Activated T-cell treated with anti-CD3 and anti-CD28 coated beads for 24 hours (primary cell): ENCODE measurements around the gene GPN3.
"Not testable (repeated sequence)": the region's sequence is repeated elsewhere in the genome, so short reads cannot be mapped to it uniquely, and the experiment has no call there.

Experiments
- DNase-seq: peaks from one replicate; pipeline ENCODE4 v3.0.0-alpha.2; 2020; ENCODE audit warnings: low read depth

Gene GPN3

GRCh38 chr12:110444455-110444854, 23.6 kb downstream of the GPN3 start:
- no peak for DNase-seq

- DNase-seq = no peak
Observed at GRCh38 chr12:110436231-110436630, 31.8 kb downstream of the GPN3 start.

DNA sequence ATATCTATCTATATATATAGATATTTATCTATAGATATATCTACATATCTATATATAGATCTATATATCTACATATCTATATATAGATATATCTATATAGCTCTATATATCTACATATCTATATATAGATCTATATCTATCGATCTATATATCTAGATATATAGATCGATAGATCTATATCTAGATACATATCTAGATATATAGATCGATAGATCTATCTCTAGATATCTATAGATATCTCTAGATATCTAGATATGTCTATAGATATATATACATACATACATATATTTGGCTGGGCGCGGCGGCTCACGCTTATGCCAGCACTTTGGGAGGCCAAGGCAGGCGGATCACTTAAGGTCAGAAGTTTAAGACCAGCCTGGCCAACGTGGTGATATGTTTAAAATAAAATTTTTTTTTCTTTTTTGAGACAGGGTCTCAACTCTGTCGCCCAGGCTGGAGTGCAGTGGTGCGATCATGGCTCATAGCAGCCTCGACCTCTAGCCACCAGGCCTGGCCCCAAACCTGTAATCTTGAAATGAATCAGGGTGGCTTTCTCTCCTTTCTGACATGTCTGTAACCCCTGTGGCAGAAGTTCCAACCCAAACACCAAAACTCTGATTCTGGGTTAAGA, 36.0 kb downstream of the GPN3 start:
- no peak for DNase-seq

- DNase-seq = not testable (repeated sequence)
Observed at GRCh38 chr12:110429676-110430075, 38.4 kb downstream of the GPN3 start.

DNA sequence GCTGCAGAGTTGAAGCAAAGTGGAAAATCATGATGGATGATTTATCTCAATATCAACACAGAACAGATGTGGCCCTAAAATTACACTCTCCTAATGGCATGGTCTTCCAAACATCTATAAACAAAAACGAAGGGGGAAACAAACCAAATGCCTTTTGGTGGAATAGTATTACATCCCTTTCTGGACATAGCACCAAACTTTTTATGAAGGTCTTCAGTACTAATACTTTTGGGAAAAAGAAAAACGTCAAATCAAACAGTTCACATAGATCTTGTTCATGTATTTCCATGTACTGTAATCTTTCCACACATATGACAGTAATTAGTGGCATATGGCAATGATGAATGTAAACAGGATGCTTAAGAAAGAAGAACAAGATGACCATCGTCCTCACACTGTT, 41.7 kb downstream of the GPN3 start:
- DNase-seq = no peak

DNA sequence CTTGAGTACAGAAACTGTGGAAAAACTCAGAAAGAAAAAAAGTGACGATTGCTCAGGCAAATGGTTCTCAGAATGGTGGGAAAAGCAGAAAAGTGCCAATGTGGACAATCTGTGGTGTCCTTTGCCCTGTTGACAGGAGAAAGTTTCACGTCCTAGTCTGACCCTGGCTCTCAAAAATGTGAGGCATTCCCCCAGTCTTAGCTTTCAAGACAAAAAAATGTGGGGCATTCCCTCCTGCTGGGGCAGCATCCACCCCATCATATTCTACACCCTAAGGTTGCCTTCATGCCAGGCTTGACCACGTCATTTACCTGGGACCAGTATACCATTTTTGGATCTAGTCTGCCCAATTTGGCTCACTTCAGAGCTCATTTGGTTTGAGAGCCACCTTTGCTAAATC, 43.8 kb downstream of the GPN3 start:
- no peak for DNase-seq

GRCh38 chr12:110421701-110422100, 46.4 kb downstream of the GPN3 start:
- no peak for DNase-seq

DNA sequence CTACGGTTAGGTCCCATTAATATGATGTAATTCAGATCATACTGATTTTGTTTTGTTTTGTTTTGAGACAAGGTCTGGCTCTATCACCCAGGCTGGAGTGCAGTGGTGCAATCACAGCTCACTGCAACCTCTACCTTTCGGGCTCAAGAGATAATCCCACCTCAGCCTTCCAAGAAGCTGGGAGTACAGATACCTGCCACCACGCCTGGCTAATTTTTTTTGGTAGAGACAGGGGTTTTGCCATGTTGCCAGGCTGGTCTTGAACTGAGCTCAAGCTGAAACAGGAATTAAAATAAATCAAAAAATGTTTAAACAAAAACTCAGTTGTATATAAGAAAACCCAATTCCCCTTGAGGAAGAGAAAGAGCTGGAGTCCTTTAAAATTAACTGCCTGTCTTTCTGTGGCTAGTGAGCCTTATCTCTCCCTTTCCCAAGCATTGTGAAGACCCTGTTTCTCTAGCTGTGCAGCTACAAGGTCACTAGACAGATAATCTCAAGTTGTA, 46.8 kb downstream of the GPN3 start:
- no peak for DNase-seq

GRCh38 chr12:110420644-110421043, 47.4 kb downstream of the GPN3 start:
- DNase-seq = not testable (repeated sequence)

DNA sequence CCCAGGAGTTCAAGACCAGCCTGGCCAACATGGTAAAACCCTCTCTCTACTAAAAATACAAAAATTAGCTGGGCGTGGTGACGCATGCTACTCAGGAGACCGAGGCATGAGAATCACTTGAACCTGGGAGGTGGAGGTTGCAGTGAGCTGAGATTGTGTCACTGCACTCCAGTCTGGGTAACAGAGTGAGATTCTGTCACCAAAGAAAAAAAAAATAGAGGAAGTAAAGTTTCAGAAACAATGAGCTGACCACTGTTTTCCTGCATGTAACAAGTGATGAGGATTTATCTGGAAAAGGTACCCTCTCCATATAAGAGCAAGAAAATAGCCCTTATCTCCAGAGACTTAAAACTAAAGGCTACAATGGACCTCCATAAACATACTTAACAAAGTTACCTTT, 50.9 kb downstream of the GPN3 start:
- not testable (repeated sequence) for DNase-seq

GRCh38 chr12:110410086-110410485, 58.0 kb downstream of the GPN3 start:
- not testable (repeated sequence) for DNase-seq

DNA sequence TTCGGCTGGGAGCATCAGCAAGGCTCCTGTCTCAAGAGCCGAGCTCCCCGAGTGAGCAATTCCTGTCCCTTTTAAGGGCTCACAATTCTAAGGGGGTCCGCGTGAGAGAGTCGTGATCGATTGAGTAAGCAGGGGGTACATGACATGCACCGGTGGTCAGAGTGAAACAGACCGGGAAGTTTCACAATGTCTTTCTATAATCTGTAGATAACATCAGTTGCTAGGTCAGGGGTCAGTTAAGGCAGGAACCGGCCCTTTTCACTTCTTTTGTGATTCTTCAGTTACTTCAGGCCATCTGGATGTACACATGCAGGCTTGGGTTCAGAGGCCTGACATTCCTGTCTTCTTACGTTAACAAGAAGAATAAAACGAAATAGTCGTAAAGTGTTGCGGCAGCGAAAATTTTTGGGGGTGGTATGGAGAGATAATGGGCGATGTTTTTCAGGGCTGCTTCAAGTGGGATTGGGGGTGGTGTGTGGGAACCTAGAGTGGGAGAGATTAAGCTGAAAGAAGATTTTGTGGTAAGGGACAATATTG, 62.9 kb downstream of the GPN3 start:
- DNase-seq = not testable (repeated sequence)

DNA sequence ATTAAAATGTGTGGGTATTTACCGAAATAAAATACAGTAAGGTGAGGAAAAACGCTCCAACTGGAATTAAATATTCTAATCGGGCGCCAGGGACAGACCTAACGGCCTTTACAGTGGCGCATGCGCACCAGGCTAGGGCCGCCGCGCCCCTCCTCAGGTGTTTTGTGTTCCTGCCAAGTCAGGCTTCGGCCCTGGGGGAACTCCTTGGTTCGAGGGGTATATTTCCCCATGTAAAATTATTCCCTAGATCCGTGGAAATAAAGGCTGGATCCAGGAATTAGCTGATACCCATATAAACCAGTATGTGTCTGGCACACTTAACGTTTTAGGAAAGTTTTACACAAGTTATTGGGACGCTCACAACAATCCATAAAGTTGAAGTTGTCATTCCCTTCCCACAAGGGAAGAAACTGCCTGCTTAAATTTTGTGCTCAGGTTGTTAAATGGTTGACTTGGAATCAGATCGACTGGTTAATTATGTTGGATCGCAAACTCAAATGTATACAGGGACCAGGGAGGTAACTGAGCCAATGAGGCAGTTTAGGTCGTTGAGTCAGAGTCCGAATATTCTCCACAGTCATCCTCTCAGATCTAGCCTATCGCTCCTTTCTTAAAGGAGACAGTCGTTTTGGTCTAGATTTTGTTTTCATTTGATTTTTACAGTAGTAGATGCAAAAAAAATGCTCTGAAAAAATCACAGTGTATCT, 63.9 kb downstream of the GPN3 start:
- DNase-seq = peak; percentile 73

- peak; percentile 79 for DNase-seq
Observed at GRCh38 chr12:110403146-110403975, 64.7 kb downstream of the GPN3 start, which contains the start of gene ANAPC7. Gene ANAPC7 (minus strand): TSS chr12:110403708. CDS start chr12:110403627, 81 bp downstream.
